Measurements from ENCODE around the gene AOAH. TPM values are rescaled to one million over a fixed set of nuclear protein-coding genes. Genes with fewer than 3 reads are reported as not detected.
"Not testable (repeated sequence)": the region's sequence is repeated elsewhere in the genome, so short reads cannot be mapped to it uniquely, and the experiment has no call there.

Gene AOAH
- total and polyA plus RNA-seq, 2 experiments from 2014 or later = not detected

DNA sequence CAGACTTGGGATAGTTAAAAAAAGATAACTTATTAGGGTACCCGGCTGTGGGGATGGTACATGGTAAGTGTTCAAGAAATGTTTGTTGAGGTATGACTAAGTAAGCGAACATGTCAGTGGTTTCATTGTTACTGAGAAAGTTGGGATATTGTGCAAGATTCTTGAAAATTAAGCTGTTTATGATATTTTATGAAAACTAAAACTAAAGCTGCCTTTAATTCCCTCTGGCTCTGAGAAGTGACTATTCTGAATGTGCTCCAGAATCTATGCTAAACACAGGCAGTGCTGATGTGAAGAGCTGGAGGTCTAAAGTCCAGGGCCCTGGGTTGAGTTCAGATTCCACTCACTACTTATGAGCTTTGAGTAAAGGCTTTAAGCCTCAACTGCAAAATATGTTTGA is 72.9 kb downstream of the AOAH start:
- no peak overlapping the region for H3K27ac ChIP-seq
- no peaks in the 10 kb centered on the region for H3K36me3 ChIP-seq
- H3K9me3 ChIP-seq (ENCODE audit: low read depth) = no peaks in the 10 kb centered on the region
- H3K4me1 ChIP-seq (ENCODE audit: low read depth) = peaks cover 9% of the 10 kb centered on the region
- TF ChIP-seq, protein P1, sequence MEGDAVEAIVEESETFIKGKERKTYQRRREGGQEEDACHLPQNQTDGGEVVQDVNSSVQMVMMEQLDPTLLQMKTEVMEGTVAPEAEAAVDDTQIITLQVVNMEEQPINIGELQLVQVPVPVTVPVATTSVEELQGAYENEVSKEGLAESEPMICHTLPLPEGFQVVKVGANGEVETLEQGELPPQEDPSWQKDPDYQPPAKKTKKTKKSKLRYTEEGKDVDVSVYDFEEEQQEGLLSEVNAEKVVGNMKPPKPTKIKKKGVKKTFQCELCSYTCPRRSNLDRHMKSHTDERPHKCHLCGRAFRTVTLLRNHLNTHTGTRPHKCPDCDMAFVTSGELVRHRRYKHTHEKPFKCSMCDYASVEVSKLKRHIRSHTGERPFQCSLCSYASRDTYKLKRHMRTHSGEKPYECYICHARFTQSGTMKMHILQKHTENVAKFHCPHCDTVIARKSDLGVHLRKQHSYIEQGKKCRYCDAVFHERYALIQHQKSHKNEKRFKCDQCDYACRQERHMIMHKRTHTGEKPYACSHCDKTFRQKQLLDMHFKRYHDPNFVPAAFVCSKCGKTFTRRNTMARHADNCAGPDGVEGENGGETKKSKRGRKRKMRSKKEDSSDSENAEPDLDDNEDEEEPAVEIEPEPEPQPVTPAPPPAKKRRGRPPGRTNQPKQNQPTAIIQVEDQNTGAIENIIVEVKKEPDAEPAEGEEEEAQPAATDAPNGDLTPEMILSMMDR (IDR thresholded peaks at IDR 0.05; ENCODE audit: low read depth, low read length) = no peak
- no peaks in the 10 kb centered on the region for H3K27me3 ChIP-seq
- no peak overlapping the region for H3K4me3 ChIP-seq
- DNase-seq (ENCODE audit: low read depth in 1 of 2, low spot score in 1 of 2) = peak in 1 of 2 donors; percentile 80

DNA sequence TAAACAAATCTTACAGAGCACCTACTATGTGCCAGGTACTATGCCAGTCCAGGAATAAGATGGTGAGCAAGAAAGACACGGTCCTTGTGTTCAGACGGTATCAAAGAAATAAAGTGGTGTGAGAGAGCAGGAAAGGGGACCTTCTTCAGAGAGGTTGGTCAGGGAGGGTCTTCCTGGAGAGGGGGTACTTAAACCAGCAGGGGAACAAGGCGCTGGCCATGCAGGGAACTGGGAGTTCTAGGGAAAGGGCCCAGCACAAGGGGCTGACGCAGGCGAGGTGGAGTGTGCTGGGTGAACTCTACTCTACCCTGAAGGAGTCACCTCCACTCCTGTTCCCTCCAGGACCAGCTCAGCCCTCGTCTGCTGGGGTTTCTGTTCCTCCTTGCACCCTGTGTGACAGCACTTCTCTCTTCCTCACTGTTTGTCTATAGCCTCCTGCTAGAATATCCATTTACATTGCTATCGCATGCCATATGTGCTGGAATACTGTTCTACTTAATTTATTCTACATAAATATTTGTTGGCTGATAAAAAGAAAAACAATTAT is 73.5 kb downstream of the AOAH start:
- Histone ChIP-seq H3K4me1 (ENCODE audit: low read depth) (peaks cover 9% of the 10 kb centered on the region), H3K4me3 (no peak overlapping the region), H3K27ac (no peak overlapping the region), H3K36me3 (no peaks in the 10 kb centered on the region), H3K9me3 (ENCODE audit: low read depth) (no peaks in the 10 kb centered on the region), H3K27me3 (no peaks in the 10 kb centered on the region)
- DNase-seq (ENCODE audit: low read depth in 1 of 2, low spot score in 1 of 2) = no peak
- TF ChIP-seq, protein P1 (IDR thresholded peaks at IDR 0.05; ENCODE audit: low read depth, low read length) = no peak

DNA sequence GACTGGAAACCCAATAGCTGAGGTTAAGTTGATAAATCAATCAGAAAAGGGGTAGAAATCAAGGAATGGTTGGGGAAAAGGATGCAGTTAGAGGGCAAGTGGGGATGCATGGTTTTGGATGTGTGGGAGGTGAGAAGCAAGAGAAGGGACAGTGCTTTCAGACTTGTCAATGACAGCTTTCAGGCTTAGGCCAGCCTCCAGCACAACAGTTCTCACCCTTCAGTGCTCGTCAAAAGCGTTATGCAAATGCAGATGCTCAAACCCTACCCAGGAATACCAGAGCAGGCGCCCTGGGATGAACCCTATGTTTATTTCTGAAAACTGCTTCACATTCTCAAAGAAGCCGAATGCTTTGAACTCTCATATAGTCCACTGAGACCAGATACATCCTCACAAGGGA is 74.0 kb downstream of the AOAH start:
- no peak for DNase-seq (ENCODE audit: low read depth in 1 of 2, low spot score in 1 of 2)

DNA sequence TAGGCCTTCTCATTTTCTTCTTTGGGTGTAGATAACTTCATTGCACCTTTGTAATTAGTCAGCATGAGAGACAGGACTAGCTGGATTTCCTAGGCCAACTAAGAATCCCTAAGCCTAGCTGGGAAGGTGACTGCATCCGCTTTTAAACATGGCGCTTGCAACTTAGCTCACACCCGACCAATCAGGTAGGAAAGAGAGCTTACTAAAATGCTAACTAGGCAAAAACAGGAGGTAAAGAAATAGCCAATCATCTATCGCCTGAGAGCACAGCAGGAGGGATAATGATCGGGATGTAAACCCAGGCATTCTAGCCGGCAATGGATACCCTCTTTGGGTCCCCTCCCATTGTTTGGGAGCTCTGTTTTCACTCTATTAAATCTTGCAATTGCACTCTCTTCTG is 75.0 kb downstream of the AOAH start:
- not testable (repeated sequence) for H3K9me3 ChIP-seq (ENCODE audit: low read depth); H3K4me1 ChIP-seq (ENCODE audit: low read depth); DNase-seq (ENCODE audit: low read depth in 1 of 2, low spot score in 1 of 2); H3K4me3 ChIP-seq; H3K36me3 ChIP-seq; H3K27ac ChIP-seq; H3K27me3 ChIP-seq

More for the DNA sequence above, 74.0 kb downstream of the AOAH start:
- H3K36me3 ChIP-seq = no peaks in the 10 kb centered on the region
- H3K9me3 ChIP-seq (ENCODE audit: low read depth) = no peaks in the 10 kb centered on the region
- TF ChIP-seq, protein P1 (IDR thresholded peaks at IDR 0.05; ENCODE audit: low read depth, low read length) = no peak
- no peak overlapping the region for H3K27ac ChIP-seq
- H3K4me3 ChIP-seq = no peak overlapping the region
- peaks cover 9% of the 10 kb centered on the region for H3K4me1 ChIP-seq (ENCODE audit: low read depth)
- no peaks in the 10 kb centered on the region for H3K27me3 ChIP-seq

DNA sequence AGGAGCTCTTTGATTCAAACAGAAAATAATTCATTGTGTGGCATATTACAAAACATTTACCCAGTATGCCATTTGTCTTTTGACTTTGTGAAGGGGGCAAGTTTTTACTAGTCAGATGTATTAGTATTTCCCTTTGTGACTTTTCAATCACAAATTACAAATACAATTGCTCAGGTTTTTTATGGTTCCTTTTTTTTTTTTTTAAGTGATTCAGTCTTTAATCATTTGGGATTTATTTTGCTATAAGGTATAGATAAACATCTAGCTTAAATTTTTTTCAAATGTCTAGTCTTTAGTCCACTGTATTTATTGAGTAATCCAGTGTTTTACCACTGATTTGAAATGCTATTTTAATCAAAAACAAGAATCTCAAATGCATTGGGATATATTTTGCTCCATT is 75.9 kb downstream of the AOAH start:
- Histone ChIP-seq H3K36me3 (no peaks in the 10 kb centered on the region), H3K4me3 (no peak overlapping the region), H3K27me3 (no peaks in the 10 kb centered on the region), H3K27ac (no peak overlapping the region), H3K9me3 (ENCODE audit: low read depth) (no peaks in the 10 kb centered on the region), H3K4me1 (ENCODE audit: low read depth) (no peaks in the 10 kb centered on the region)
- TF ChIP-seq, protein P1 (IDR thresholded peaks at IDR 0.05; ENCODE audit: low read depth, low read length) = no peak
- no peak for DNase-seq (ENCODE audit: low read depth in 1 of 2, low spot score in 1 of 2)

DNA sequence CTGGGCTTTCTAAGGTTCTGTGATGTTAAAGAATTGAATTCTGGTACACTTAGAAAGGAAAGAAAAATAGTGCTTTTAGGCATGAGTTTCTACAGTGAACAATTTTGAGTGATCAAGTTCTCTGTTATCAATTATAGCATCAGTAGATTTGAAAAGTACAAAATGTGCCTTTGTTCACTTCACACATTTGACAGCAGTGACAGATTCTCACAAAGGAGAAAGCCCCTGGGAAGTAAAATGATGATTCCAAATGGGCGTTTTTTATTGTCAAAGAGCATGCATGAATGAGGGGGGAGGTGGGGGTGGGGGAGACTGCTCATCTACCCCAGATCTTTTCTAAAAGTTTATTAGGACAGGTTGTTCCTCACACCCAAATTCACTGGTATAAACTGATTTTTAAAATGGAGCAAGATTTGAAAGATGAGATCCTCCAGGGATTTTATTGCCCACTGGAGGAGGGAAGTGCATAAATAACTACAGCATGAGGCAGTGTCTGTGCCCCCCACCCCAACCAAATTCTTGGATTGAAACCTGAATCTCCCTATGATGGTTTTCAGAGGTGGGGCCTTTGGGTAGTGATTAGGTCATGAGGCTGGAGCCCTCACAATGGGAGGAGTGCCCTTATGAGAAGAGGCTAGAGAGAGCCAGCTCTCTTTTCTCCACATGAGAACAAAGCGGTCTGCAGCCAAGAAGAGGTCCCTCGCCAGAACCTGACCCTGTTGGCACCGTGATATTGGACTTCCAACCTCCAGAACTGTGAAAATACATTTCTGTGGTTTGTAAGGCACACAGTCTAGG is 79.5 kb downstream of the AOAH start:
- H3K36me3 ChIP-seq = no peaks in the 10 kb centered on the region
- no peak overlapping the region for H3K27ac ChIP-seq
- no peaks in the 10 kb centered on the region for H3K4me1 ChIP-seq (ENCODE audit: low read depth)
- TF ChIP-seq, protein P1 (IDR thresholded peaks at IDR 0.05; ENCODE audit: low read depth, low read length) = no peak
- H3K27me3 ChIP-seq = no peaks in the 10 kb centered on the region
- DNase-seq (ENCODE audit: low read depth in 1 of 2, low spot score in 1 of 2) = no peak
- H3K4me3 ChIP-seq = no peak overlapping the region
- no peaks in the 10 kb centered on the region for H3K9me3 ChIP-seq (ENCODE audit: low read depth)

All from cardiac muscle cell (in vitro differentiated cells and primary cell).